Fibroblast of lung (primary cell): ENCODE data around the gene CDCA8. TPM values are rescaled to one million over a fixed set of nuclear protein-coding genes. Genes with fewer than 3 reads are reported as not detected.

Experiments used
- DNase-seq, 2 donors: peaks; one replicate each; pipeline versions ENCODE4 v3.0.0 to v3.0.0-alpha.2; 2010; ENCODE audit warnings: low read depth in 2 of 2
- H2AFZ ChIP-seq: 2 replicates; pipeline ENCODE4 v1.5.1; 2012; ENCODE audit warnings: low read length, control low read depth, inconsistent platforms
- H3K27ac ChIP-seq: 2 replicates; pipeline ENCODE4 v1.5.1; 2011; ENCODE audit warnings: low read length, control low read depth; ENCODE audit not compliant: insufficient read depth
- H3K27me3 ChIP-seq: 2 replicates; pipeline ENCODE4 v1.5.1; 2011; ENCODE audit warnings: mild to moderate bottlenecking, low read length; ENCODE audit not compliant: control insufficient read depth, insufficient read depth
- H3K36me3 ChIP-seq: 2 replicates; pipeline ENCODE4 v1.5.1; 2011; ENCODE audit warnings: low read length; ENCODE audit not compliant: control insufficient read depth, insufficient read depth
- H3K4me1 ChIP-seq: 2 replicates; pipeline ENCODE4 v1.5.1; 2011; ENCODE audit warnings: low read length; ENCODE audit not compliant: control insufficient read depth, insufficient read depth; ENCODE audit errors: extremely low read depth
- H3K4me2 ChIP-seq: 2 replicates; pipeline ENCODE4 v1.5.1; 2011; ENCODE audit warnings: low read length, control low read depth; ENCODE audit not compliant: insufficient read depth; ENCODE audit errors: extremely low read depth
- H3K4me3 ChIP-seq, 4 experiments: fragments of 200-600 bp in 1 of 4; sonication (generic) in 1 of 4; replicated peaks in 1 of 4; 2 replicates each; pipeline ENCODE4 v1.5.1; 2011 to 2016; ENCODE audit warnings: low read length in 4 of 4, low read depth in 3 of 4, mild to moderate bottlenecking in 3 of 4, control low read depth in 2 of 4, inconsistent platforms in 1 of 4, mixed read lengths in 1 of 4; ENCODE audit not compliant: insufficient read depth in 1 of 4; ENCODE audit errors: control extremely low read depth in 1 of 4
- H3K79me2 ChIP-seq: 2 replicates; pipeline ENCODE4 v1.5.1; 2012; ENCODE audit warnings: mild to moderate bottlenecking, low read length, inconsistent platforms; ENCODE audit not compliant: control insufficient read depth, insufficient read depth
- H3K9ac ChIP-seq: 2 replicates; pipeline ENCODE4 v1.5.1; 2011; ENCODE audit warnings: mild to moderate bottlenecking, low read length, control low read depth; ENCODE audit not compliant: insufficient read depth
- H3K9me3 ChIP-seq: 2 replicates; pipeline ENCODE4 v1.5.1; 2012; ENCODE audit warnings: low read depth, low read length; ENCODE audit not compliant: control insufficient read depth, insufficient read depth
- H4K20me1 ChIP-seq: 2 replicates; pipeline ENCODE4 v1.5.1; 2011; ENCODE audit warnings: low read length; ENCODE audit not compliant: control insufficient read depth, insufficient read depth; ENCODE audit errors: extremely low read depth
- EZH2 ChIP-seq: IDR thresholded peaks from 2 replicates; pipeline ENCODE4 v1.5.1; 2012; ENCODE audit warnings: low read length, control low read depth, mild to moderate bottlenecking; ENCODE audit errors: missing control alignments
- polyA plus RNA-seq, 2 donors: library from polyadenylated mRNA; depleted of rRNA in 1 of 2; stranded (reverse) in 1 of 2; unstranded in 1 of 2; fragments of >200 nt; gene quantifications; 2 replicates each; pipeline ENCODE4 v1.2.1, GENCODE V29; 2011 to 2012; ENCODE audit warnings: missing spikeins in 1 of 2
- total RNA-seq: library from RNA; depleted of rRNA; stranded (reverse); fragments of >200 nt; gene quantifications from 2 replicates; pipeline ENCODE4 v1.2.1, GENCODE V29; 2014
- TF ChIP-seq, protein P1 (sequence below), 2 donors: IDR thresholded peaks in 1 of 2; conservative IDR thresholded peaks in 1 of 2; 1 replicate in 1 of 2; 2 replicates in 1 of 2; pipeline ENCODE4 v1.5.1; 2011 to 2012; ENCODE audit warnings: low read length in 2 of 2, control low read depth in 1 of 2, inconsistent platforms in 1 of 2, low read depth in 1 of 2, mild to moderate bottlenecking in 1 of 2

The CDCA8 gene
- total and polyA plus RNA-seq, 2 donors (not counting 1 experiment from before 2014, with no cell fraction given): 3.8 to 9.5 TPM

DNA sequence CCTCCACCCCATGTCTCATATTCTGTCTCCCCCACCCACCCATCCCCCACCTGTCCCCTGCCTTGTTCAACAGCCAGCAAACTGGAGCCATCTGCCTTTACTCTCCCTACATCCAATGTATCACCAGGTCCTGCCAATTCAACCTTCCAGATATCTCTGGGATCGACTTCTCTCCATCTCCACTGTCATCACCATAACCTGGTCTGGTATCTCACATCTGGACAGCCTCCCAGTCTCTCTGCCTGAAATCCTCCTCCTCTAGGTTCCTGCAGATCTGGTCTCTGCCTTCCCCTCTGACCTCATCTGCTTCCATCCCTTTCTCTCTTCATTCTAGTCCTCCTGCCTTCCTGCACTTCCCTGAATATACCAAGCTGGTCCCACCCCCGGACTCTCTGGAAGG lies 22.2 kb upstream of the CDCA8 start:
- Histone ChIP-seq H3K9me3 (no peaks in the 10 kb centered on the region), H3K27me3 (peaks cover 14% of the 10 kb centered on the region), H2AFZ (no peak overlapping the region), H3K9ac (no peak overlapping the region), H3K4me1 (no peaks in the 10 kb centered on the region), H3K4me3 (no peak overlapping the region), H3K79me2 (no peaks in the 10 kb centered on the region), H3K4me2 (no peak overlapping the region), H3K36me3 (no peaks in the 10 kb centered on the region), H3K27ac (no peak overlapping the region), H4K20me1 (no peaks in the 10 kb centered on the region)
- no peak for DNase-seq
- TF ChIP-seq EZH2: no peak
- TF ChIP-seq, protein P1, sequence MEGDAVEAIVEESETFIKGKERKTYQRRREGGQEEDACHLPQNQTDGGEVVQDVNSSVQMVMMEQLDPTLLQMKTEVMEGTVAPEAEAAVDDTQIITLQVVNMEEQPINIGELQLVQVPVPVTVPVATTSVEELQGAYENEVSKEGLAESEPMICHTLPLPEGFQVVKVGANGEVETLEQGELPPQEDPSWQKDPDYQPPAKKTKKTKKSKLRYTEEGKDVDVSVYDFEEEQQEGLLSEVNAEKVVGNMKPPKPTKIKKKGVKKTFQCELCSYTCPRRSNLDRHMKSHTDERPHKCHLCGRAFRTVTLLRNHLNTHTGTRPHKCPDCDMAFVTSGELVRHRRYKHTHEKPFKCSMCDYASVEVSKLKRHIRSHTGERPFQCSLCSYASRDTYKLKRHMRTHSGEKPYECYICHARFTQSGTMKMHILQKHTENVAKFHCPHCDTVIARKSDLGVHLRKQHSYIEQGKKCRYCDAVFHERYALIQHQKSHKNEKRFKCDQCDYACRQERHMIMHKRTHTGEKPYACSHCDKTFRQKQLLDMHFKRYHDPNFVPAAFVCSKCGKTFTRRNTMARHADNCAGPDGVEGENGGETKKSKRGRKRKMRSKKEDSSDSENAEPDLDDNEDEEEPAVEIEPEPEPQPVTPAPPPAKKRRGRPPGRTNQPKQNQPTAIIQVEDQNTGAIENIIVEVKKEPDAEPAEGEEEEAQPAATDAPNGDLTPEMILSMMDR (conservative IDR thresholded peaks at IDR 0.05 in 1 of 2, IDR thresholded peaks at IDR 0.05 in 1 of 2; ENCODE audit: low read depth in 1 of 2, low read length in 2 of 2): no peak

GRCh38 chr1:37671261-37671660 lies 21.1 kb upstream of the CDCA8 start:
- peaks cover 14% of the 10 kb centered on the region for H3K27me3 ChIP-seq
- no peaks in the 10 kb centered on the region for H4K20me1 ChIP-seq

DNA sequence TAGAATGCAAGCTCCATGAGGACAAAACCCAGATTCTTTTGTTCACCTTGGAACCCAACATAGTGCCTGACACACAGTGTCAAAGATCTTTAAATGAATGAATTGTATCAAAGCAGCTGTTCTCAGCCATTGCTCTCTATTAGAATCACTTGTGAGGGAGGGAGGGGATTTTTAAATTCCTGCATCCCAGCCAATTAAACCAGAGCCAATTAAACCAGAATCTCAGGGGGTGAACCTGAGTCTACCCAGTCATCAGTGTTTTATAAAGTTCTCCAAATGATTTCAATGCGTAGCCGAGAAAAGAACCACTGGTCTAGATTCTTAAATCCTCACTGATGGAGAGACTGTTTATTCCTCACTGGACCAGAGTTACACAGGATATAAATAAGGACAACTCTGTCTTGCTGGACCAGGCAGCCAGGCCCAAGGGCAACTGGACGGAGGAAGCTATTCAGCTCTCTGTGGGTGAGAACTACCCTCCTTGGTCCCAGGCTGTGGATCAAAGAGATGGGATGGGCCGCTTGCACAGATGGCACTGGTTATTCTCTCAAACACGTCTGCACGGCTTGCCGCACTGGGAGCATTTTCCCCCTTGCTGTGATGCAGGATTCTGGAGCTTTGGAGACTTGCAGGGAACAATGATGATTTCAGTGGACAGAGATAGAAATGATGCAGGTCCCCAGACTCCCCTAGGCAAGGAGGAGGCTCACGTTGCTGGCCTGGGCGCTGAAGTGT lies 20.0 kb upstream of the CDCA8 start:
- Histone ChIP-seq H3K4me2 (no peak overlapping the region), H2AFZ (no peak overlapping the region), H3K9ac (no peak overlapping the region), H3K36me3 (no peaks in the 10 kb centered on the region), H4K20me1 (no peaks in the 10 kb centered on the region), H3K27ac (no peak overlapping the region), H3K4me3 (no peak overlapping the region), H3K9me3 (no peaks in the 10 kb centered on the region), H3K4me1 (no peaks in the 10 kb centered on the region), H3K79me2 (no peaks in the 10 kb centered on the region), H3K27me3 (peaks cover 11% of the 10 kb centered on the region)
- TF ChIP-seq, protein P1 (conservative IDR thresholded peaks at IDR 0.05 in 1 of 2, IDR thresholded peaks at IDR 0.05 in 1 of 2; ENCODE audit: low read depth in 1 of 2, low read length in 2 of 2): no peak
- no peak for TF ChIP-seq EZH2
- DNase-seq: no peak

More at GRCh38 chr1:37671261-37671660, 21.1 kb upstream of the CDCA8 start:
- H2AFZ ChIP-seq: no peak overlapping the region
- no peaks in the 10 kb centered on the region for H3K79me2 ChIP-seq
- no peaks in the 10 kb centered on the region for H3K4me1 ChIP-seq
- no peaks in the 10 kb centered on the region for H3K36me3 ChIP-seq
- H3K27ac ChIP-seq: no peak overlapping the region
- H3K4me2 ChIP-seq: no peak overlapping the region
- no peaks in the 10 kb centered on the region for H3K9me3 ChIP-seq
- DNase-seq: no peak
- TF ChIP-seq, protein P1 (conservative IDR thresholded peaks at IDR 0.05 in 1 of 2, IDR thresholded peaks at IDR 0.05 in 1 of 2; ENCODE audit: low read depth in 1 of 2, low read length in 2 of 2): no peak
- no peak for TF ChIP-seq EZH2
- H3K9ac ChIP-seq: no peak overlapping the region
- H3K4me3 ChIP-seq: no peak overlapping the region
